ENCODE results near the gene RAB31.

The RAB31 gene

GRCh38 chr18:9824952-9825371 is 116.9 kb downstream of the RAB31 start:
- no peak for DNase-seq

GRCh38 chr18:9825571-9826073 is 117.5 kb downstream of the RAB31 start:
- DNase-seq = no peak

- DNase-seq = no peak
These were observed 118.6 kb downstream of the RAB31 start for GRCh38 chr18:9826685-9827084.

- no peak for DNase-seq
These were observed 119.2 kb downstream of the RAB31 start for GRCh38 chr18:9827211-9827792.

- DNase-seq = peak; percentile 19
These were observed 119.8 kb downstream of the RAB31 start for GRCh38 chr18:9827793-9828505.

GRCh38 chr18:9828506-9829396 is 120.7 kb downstream of the RAB31 start:
- DNase-seq = no peak

GRCh38 chr18:9829397-9829712 is 121.3 kb downstream of the RAB31 start:
- no peak for DNase-seq

- no peak for DNase-seq
These were observed 123.1 kb downstream of the RAB31 start for GRCh38 chr18:9831036-9831722.

GRCh38 chr18:9831723-9832199 is 123.7 kb downstream of the RAB31 start:
- no peak for DNase-seq

- DNase-seq = no peak
These were observed 124.8 kb downstream of the RAB31 start for GRCh38 chr18:9832871-9833270.

- no peak for DNase-seq
These were observed 126.5 kb downstream of the RAB31 start for GRCh38 chr18:9834551-9834950.

- no peak for DNase-seq
These were observed 127.1 kb downstream of the RAB31 start for GRCh38 chr18:9835113-9835755.

- DNase-seq = no peak
These were observed 127.7 kb downstream of the RAB31 start for GRCh38 chr18:9835825-9836224.

GRCh38 chr18:9838144-9838877 is 130.2 kb downstream of the RAB31 start:
- DNase-seq = no peak

GRCh38 chr18:9839211-9839610 is 131.1 kb downstream of the RAB31 start:
- no peak for DNase-seq

- no peak for DNase-seq
These were observed 131.8 kb downstream of the RAB31 start for GRCh38 chr18:9839853-9840252.

GRCh38 chr18:9841752-9842151 is 133.7 kb downstream of the RAB31 start:
- no peak for DNase-seq

- DNase-seq = no peak
These were observed 134.3 kb downstream of the RAB31 start for GRCh38 chr18:9842448-9842847.

GRCh38 chr18:9845256-9845655 is 137.2 kb downstream of the RAB31 start:
- no peak for DNase-seq

- no peak for DNase-seq
These were observed 138.2 kb downstream of the RAB31 start for GRCh38 chr18:9846162-9846925.
